ENCODE measurements around the gene ABHD15.

ABHD15 gene

GRCh38 chr17:29587591-29587990 is 20.8 kb upstream of the ABHD15 start:
- ChIA-PET POLR2A (ENCODE audit: low non-redundant PET) (no interaction called here), CTCF (no interaction called here)
- peak overlapping the region; percentile 99 for H3K27ac ChIP-seq
- DNase-seq (ENCODE audit: low spot score), result no peak
- no peak for TF ChIP-seq CTCF (conservative IDR thresholded peaks at IDR 0.05; ENCODE audit: low read depth)

GRCh38 chr17:29586676-29587469 is 20.0 kb upstream of the ABHD15 start:
- DNase-seq (ENCODE audit: low spot score), result no peak
- POLR2A ChIA-PET (ENCODE audit: low non-redundant PET), result interaction anchor here (0.7 kb wide), 1 partner anchor 198 kb away, joined by 3 read pairs; no protein-coding TSS in a partner anchor
- peak overlapping the region; percentile 99 for H3K27ac ChIP-seq
- CTCF ChIA-PET, result no interaction called here
- TF ChIP-seq CTCF (conservative IDR thresholded peaks at IDR 0.05; ENCODE audit: low read depth), result no peak

- ChIA-PET POLR2A (ENCODE audit: low non-redundant PET) (no interaction called here), CTCF (interaction anchor here (0.6 kb wide), 1 partner anchor 19 kb away, joined by 3 read pairs; no protein-coding TSS in a partner anchor)
- no peak for DNase-seq (ENCODE audit: low spot score)
- peak overlapping the region; percentile 99 for H3K27ac ChIP-seq
- no peak for TF ChIP-seq CTCF (conservative IDR thresholded peaks at IDR 0.05; ENCODE audit: low read depth)
Observed at GRCh38 chr17:29585080-29585751, 18.4 kb upstream of the ABHD15 start.

- H3K27ac ChIP-seq, result peak overlapping the region; percentile 99
- no peak for TF ChIP-seq CTCF (conservative IDR thresholded peaks at IDR 0.05; ENCODE audit: low read depth)
- DNase-seq (ENCODE audit: low spot score), result no peak
- ChIA-PET CTCF (interaction anchor here (1.6 kb wide), 1 partner anchor 10 kb away, joined by 5 read pairs; no protein-coding TSS in a partner anchor), POLR2A (ENCODE audit: low non-redundant PET) (no interaction called here)
Observed at GRCh38 chr17:29584452-29585079, 17.7 kb upstream of the ABHD15 start.

- DNase-seq (ENCODE audit: low spot score), result peak; percentile 84
- CTCF ChIA-PET, result interaction anchor here (0.7 to 5.2 kb wide), 3 partner anchors 8 to 186 kb away, joined by 4 to 71 read pairs (median 5); partner anchors contain the start of gene ANKRD13B
- H3K27ac ChIP-seq, result peak overlapping the region; percentile 99
- POLR2A ChIA-PET (ENCODE audit: low non-redundant PET), result no interaction called here
- TF ChIP-seq CTCF (conservative IDR thresholded peaks at IDR 0.05; ENCODE audit: low read depth), result no peak
Observed at GRCh38 chr17:29583324-29584248, 16.7 kb upstream of the ABHD15 start.
